Astrocyte (in vitro differentiated cells and primary cell): Measurements from ENCODE around the gene CDH13. TPM values are rescaled to one million over a fixed set of nuclear protein-coding genes. Genes with fewer than 3 reads are reported as not detected.

Experiments
- DNase-seq: peaks from one replicate; pipeline ENCODE4 v3.0.0-alpha.2; 2010; ENCODE audit warnings: low read depth
- FAIRE-seq: peaks from 2 replicates; lab custom pipeline; 2011; peaks lifted over from hg19 to GRCh38; lab: Jason Lieb, UNC
- H2AFZ ChIP-seq: 2 replicates; pipeline ENCODE4 v1.6.0; 2012; ENCODE audit warnings: low read depth, low read length, inconsistent platforms
- H3K27ac ChIP-seq: 2 replicates; pipeline ENCODE4 v1.5.1; 2011; ENCODE audit warnings: low read depth, low read length, inconsistent platforms
- H3K27me3 ChIP-seq: 2 replicates; pipeline ENCODE4 v1.6.0; 2011; ENCODE audit warnings: low read length, inconsistent platforms; ENCODE audit not compliant: insufficient read depth
- H3K36me3 ChIP-seq: 2 replicates; pipeline ENCODE4 v1.5.1; 2011; ENCODE audit warnings: low read length, inconsistent platforms; ENCODE audit not compliant: insufficient read depth
- H3K4me1 ChIP-seq: 2 replicates; pipeline ENCODE4 v1.5.1; 2011; ENCODE audit warnings: low read length, inconsistent platforms; ENCODE audit not compliant: insufficient read depth
- H3K4me2 ChIP-seq: 2 replicates; pipeline ENCODE4 v1.6.0; 2012; ENCODE audit warnings: low read length, inconsistent platforms
- H3K4me3 ChIP-seq: 2 replicates; pipeline ENCODE4 v1.5.1; 2011; ENCODE audit warnings: low read depth, mild to moderate bottlenecking, low read length, inconsistent platforms; ENCODE audit not compliant: insufficient read depth
- H3K79me2 ChIP-seq: 2 replicates; pipeline ENCODE4 v1.6.0; 2012; ENCODE audit warnings: mild to moderate bottlenecking, low read length, inconsistent platforms; ENCODE audit not compliant: insufficient read depth
- H3K9ac ChIP-seq: 2 replicates; pipeline ENCODE4 v1.6.0; 2012; ENCODE audit warnings: mild to moderate bottlenecking, low read length, inconsistent platforms
- H3K9me3 ChIP-seq: 2 replicates; pipeline ENCODE4 v1.5.1; 2012; ENCODE audit warnings: low read depth, mild to moderate bottlenecking, low read length, inconsistent platforms; ENCODE audit not compliant: insufficient read depth
- H4K20me1 ChIP-seq: 2 replicates; pipeline ENCODE4 v1.6.0; 2012; ENCODE audit warnings: low read length, inconsistent platforms; ENCODE audit not compliant: insufficient read depth
- H3K27ac Mint-ChIP-seq: one replicate; pipeline ENCODE4 v1.8.0; 2021; ENCODE audit warnings: mild to moderate bottlenecking, mixed read lengths; ENCODE audit not compliant: unreplicated experiment
- H3K27me3 Mint-ChIP-seq: one replicate; pipeline ENCODE4 v1.8.0; 2021; ENCODE audit warnings: low read depth, mixed read lengths; ENCODE audit not compliant: unreplicated experiment
- H3K36me3 Mint-ChIP-seq: one replicate; pipeline ENCODE4 v1.8.0; 2021; ENCODE audit warnings: low read depth, mixed read lengths; ENCODE audit not compliant: unreplicated experiment
- H3K4me1 Mint-ChIP-seq: one replicate; pipeline ENCODE4 v1.8.0; 2021; ENCODE audit warnings: low read depth, mixed read lengths; ENCODE audit not compliant: unreplicated experiment
- H3K4me3 Mint-ChIP-seq: one replicate; pipeline ENCODE4 v1.8.0; 2021; ENCODE audit warnings: mild to moderate bottlenecking, moderate library complexity, mixed read lengths; ENCODE audit not compliant: unreplicated experiment
- H3K9me3 Mint-ChIP-seq: one replicate; pipeline ENCODE4 v1.8.0; 2021; ENCODE audit warnings: mild to moderate bottlenecking, mixed read lengths; ENCODE audit not compliant: unreplicated experiment
- CTCF ChIP-seq: IDR thresholded peaks from 2 replicates; pipeline ENCODE4 v1.5.1; 2011; ENCODE audit warnings: low read depth, mild to moderate bottlenecking, inconsistent platforms, low read length, moderate library complexity; ENCODE audit not compliant: insufficient read depth
- EZH2 ChIP-seq: IDR thresholded peaks from 2 replicates; pipeline ENCODE4 v1.6.1; 2012; ENCODE audit warnings: mild to moderate bottlenecking, low read length, inconsistent platforms; ENCODE audit not compliant: insufficient read depth
- total RNA-seq: library from RNA; stranded (reverse); gene quantifications from 2 replicates; pipeline ENCODE4 v1.2.1, GENCODE V29; 2021

Gene CDH13
- total RNA-seq, 1 donor from 2014 or later: 41.7 TPM

- no peak overlapping the region for H3K4me2 ChIP-seq
- no peaks in the 10 kb centered on the region for H3K36me3 ChIP-seq
- H3K27ac Mint-ChIP-seq: no peak overlapping the region
- H3K9me3 Mint-ChIP-seq: peaks cover 5% of the 10 kb centered on the region
- no peaks in the 10 kb centered on the region for H3K4me1 Mint-ChIP-seq
- no peaks in the 10 kb centered on the region for H3K9me3 ChIP-seq
- no peak for FAIRE-seq
- no peaks in the 10 kb centered on the region for H3K36me3 Mint-ChIP-seq
- TF ChIP-seq EZH2 (no peak), CTCF (no peak)
- H3K79me2 ChIP-seq: no peaks in the 10 kb centered on the region
- H3K4me3 ChIP-seq: no peak overlapping the region
- DNase-seq: no peak
- no peak overlapping the region for H3K27ac ChIP-seq
- H4K20me1 ChIP-seq: no peaks in the 10 kb centered on the region
- H3K27me3 ChIP-seq: no peaks in the 10 kb centered on the region
- H3K9ac ChIP-seq: no peak overlapping the region
- H3K4me3 Mint-ChIP-seq: no peak overlapping the region
- H3K4me1 ChIP-seq: no peaks in the 10 kb centered on the region
- no peak overlapping the region for H2AFZ ChIP-seq
- H3K27me3 Mint-ChIP-seq: peaks cover 3% of the 10 kb centered on the region
These were observed 1142.2 kb downstream of the CDH13 start for GRCh38 chr16:83768986-83769385.

- Histone ChIP-seq H3K4me2 (no peak overlapping the region), H3K9me3 (no peaks in the 10 kb centered on the region), H4K20me1 (no peaks in the 10 kb centered on the region), H2AFZ (no peak overlapping the region), H3K4me1 (no peaks in the 10 kb centered on the region), H3K36me3 (no peaks in the 10 kb centered on the region), H3K27ac (no peak overlapping the region), H3K79me2 (no peaks in the 10 kb centered on the region), H3K9ac (no peak overlapping the region), H3K27me3 (no peaks in the 10 kb centered on the region), H3K4me3 (no peak overlapping the region)
- DNase-seq (no peak), FAIRE-seq (no peak)
- Mint-ChIP-seq H3K27me3 (peaks cover 3% of the 10 kb centered on the region), H3K27ac (no peak overlapping the region), H3K4me3 (no peak overlapping the region), H3K9me3 (peaks cover 5% of the 10 kb centered on the region), H3K36me3 (no peaks in the 10 kb centered on the region), H3K4me1 (no peaks in the 10 kb centered on the region)
- no peak for TF ChIP-seq CTCF
- no peak for TF ChIP-seq EZH2
These were observed 1142.7 kb downstream of the CDH13 start for GRCh38 chr16:83769397-83770008.

GRCh38 chr16:83771306-83771942 is 1144.7 kb downstream of the CDH13 start:
- Mint-ChIP-seq H3K9me3 (peaks cover 5% of the 10 kb centered on the region), H3K36me3 (no peaks in the 10 kb centered on the region), H3K4me3 (no peak overlapping the region), H3K4me1 (no peaks in the 10 kb centered on the region), H3K27me3 (peaks cover 3% of the 10 kb centered on the region), H3K27ac (no peak overlapping the region)
- Histone ChIP-seq H3K9ac (no peak overlapping the region), H2AFZ (no peak overlapping the region), H3K4me3 (no peak overlapping the region), H4K20me1 (no peaks in the 10 kb centered on the region), H3K79me2 (no peaks in the 10 kb centered on the region), H3K27ac (no peak overlapping the region), H3K9me3 (no peaks in the 10 kb centered on the region), H3K4me2 (no peak overlapping the region), H3K27me3 (no peaks in the 10 kb centered on the region), H3K4me1 (no peaks in the 10 kb centered on the region), H3K36me3 (no peaks in the 10 kb centered on the region)
- TF ChIP-seq EZH2 (no peak), CTCF (no peak)
- no peak for FAIRE-seq
- DNase-seq: peak; percentile 1
